Left renal pelvis (tissue), 4 donors: ENCODE data around the gene OPCML. TPM values are rescaled to one million over a fixed set of nuclear protein-coding genes. Genes with fewer than 3 reads are reported as not detected.

Experiments used
- DNase-seq, 4 donors: peaks; one replicate each; pipeline ENCODE4 v3.0.0-alpha.2; 2013; ENCODE audit warnings: low read depth in 4 of 4, low spot score in 3 of 4
- polyA plus RNA-seq, 4 donors: library from polyadenylated mRNA; unstranded; fragments of 120-200 nt; gene quantifications; one replicate each; pipeline ENCODE4 v1.2.1, GENCODE V29; 2013; ENCODE audit not compliant: insufficient read length in 4 of 4

Gene OPCML
- polyA plus RNA-seq, 4 donors, result 10.1 to 16.1 (median 12.5) TPM

- no peak for DNase-seq
Measured at GRCh38 chr11:132913886-132914285, 618.4 kb downstream of the OPCML start.

- no peak for DNase-seq
Measured at GRCh38 chr11:132913295-132913694, 619.0 kb downstream of the OPCML start.

GRCh38 chr11:132911186-132911585, 621.1 kb downstream of the OPCML start:
- no peak for DNase-seq

- no peak for DNase-seq
Measured at GRCh38 chr11:132910011-132910760, 622.1 kb downstream of the OPCML start.

- no peak for DNase-seq
Measured at GRCh38 chr11:132909021-132909606, 623.2 kb downstream of the OPCML start.

GRCh38 chr11:132908414-132908810, 623.9 kb downstream of the OPCML start:
- DNase-seq, result no peak

- DNase-seq, result no peak
Measured at GRCh38 chr11:132907651-132908413, 624.5 kb downstream of the OPCML start.

- DNase-seq, result no peak
Measured at GRCh38 chr11:132904607-132905006, 627.7 kb downstream of the OPCML start.

- no peak for DNase-seq
Measured at GRCh38 chr11:132904091-132904490, 628.2 kb downstream of the OPCML start.

- no peak for DNase-seq
Measured at GRCh38 chr11:132901638-132902471, 630.4 kb downstream of the OPCML start.

GRCh38 chr11:132898676-132899075, 633.6 kb downstream of the OPCML start:
- DNase-seq, result no peak

GRCh38 chr11:132898021-132898420, 634.3 kb downstream of the OPCML start:
- no peak for DNase-seq

- no peak for DNase-seq
Measured at GRCh38 chr11:132895340-132895739, 637.0 kb downstream of the OPCML start.

GRCh38 chr11:132894606-132895005, 637.7 kb downstream of the OPCML start:
- no peak for DNase-seq

GRCh38 chr11:132892876-132893275, 639.4 kb downstream of the OPCML start:
- no peak for DNase-seq

- DNase-seq, result no peak
Measured at GRCh38 chr11:132888226-132888625, 644.1 kb downstream of the OPCML start.

- no peak for DNase-seq
Measured at GRCh38 chr11:132886335-132886734, 646.0 kb downstream of the OPCML start.

- DNase-seq, result no peak
Measured at GRCh38 chr11:132883241-132883640, 649.1 kb downstream of the OPCML start.

- DNase-seq, result no peak
Measured at GRCh38 chr11:132881622-132882021, 650.7 kb downstream of the OPCML start.

GRCh38 chr11:132878111-132878510, 654.2 kb downstream of the OPCML start:
- no peak for DNase-seq

GRCh38 chr11:132876705-132877104, 655.6 kb downstream of the OPCML start:
- DNase-seq, result no peak
